Stimulated activated naive CD8-positive, alpha-beta T cell treated with anti-CD3 and anti-CD28 coated beads, Interleukin-15, amount 100 ng/mL, for 72 hours (primary cell): ENCODE results near the gene SLC43A1.

ENCODE experiments used
- ATAC-seq: fragments of 150-1000 bp; cut with Tn5 transposase; 2 replicates; pipeline ENCODE4 v1.10.0; 2021; ENCODE audit warnings: mild to moderate bottlenecking, moderate library complexity
- DNase-seq, 2 donors: peaks; one replicate each; pipeline ENCODE4 v3.0.0; 2021 to 2022
- H3K27ac Mint-ChIP-seq, 2 donors: one replicate each; pipeline ENCODE4 v1.8.0; 2022; ENCODE audit warnings: mild to moderate bottlenecking in 2 of 2, mixed read lengths in 2 of 2, moderate library complexity in 2 of 2
- H3K27me3 Mint-ChIP-seq: one replicate; pipeline ENCODE4 v1.8.0; 2022; ENCODE audit warnings: mixed read lengths
- H3K4me1 Mint-ChIP-seq: one replicate; pipeline ENCODE4 v1.8.0; 2022; ENCODE audit warnings: mild to moderate bottlenecking, mixed read lengths
- H3K4me3 Mint-ChIP-seq, 2 donors: one replicate each; pipeline ENCODE4 v1.8.0; 2022; ENCODE audit warnings: mild to moderate bottlenecking in 2 of 2, mixed read lengths in 2 of 2, moderate library complexity in 1 of 2
- H3K9me3 Mint-ChIP-seq, 2 donors: one replicate each; pipeline ENCODE4 v1.8.0; 2022; ENCODE audit warnings: mixed read lengths in 2 of 2

SLC43A1 gene

GRCh38 chr11:57480409-57481137 lies 34.9 kb downstream of the SLC43A1 start:
- Mint-ChIP-seq H3K4me3 (no peak overlapping the region), H3K27me3 (peaks cover 53% of the 10 kb centered on the region), H3K4me1 (peaks cover 50% of the 10 kb centered on the region), H3K9me3 (no peaks in the 10 kb centered on the region), H3K27ac (no peak overlapping the region)
- ATAC-seq (peak; percentile 59), DNase-seq (peak; percentile 69 to 73)

- ATAC-seq (no peak), DNase-seq (no peak)
- Mint-ChIP-seq H3K4me1 (peaks cover 56% of the 10 kb centered on the region), H3K9me3 (no peaks in the 10 kb centered on the region), H3K27ac (no peak overlapping the region), H3K27me3 (peaks cover 53% of the 10 kb centered on the region), H3K4me3 (no peak overlapping the region)
These were observed 35.6 kb downstream of the SLC43A1 start for GRCh38 chr11:57479911-57480310.

- H3K4me1 Mint-ChIP-seq, result peaks cover 64% of the 10 kb centered on the region
- no peaks in the 10 kb centered on the region for H3K9me3 Mint-ChIP-seq
- DNase-seq (no peak), ATAC-seq (no peak)
- peaks cover 53% of the 10 kb centered on the region for H3K27me3 Mint-ChIP-seq
- no peak overlapping the region for H3K4me3 Mint-ChIP-seq
- H3K27ac Mint-ChIP-seq, result peak overlapping the region in 1 of 2 donors; percentile 85
These were observed 36.4 kb downstream of the SLC43A1 start for GRCh38 chr11:57479021-57479663.

DNA sequence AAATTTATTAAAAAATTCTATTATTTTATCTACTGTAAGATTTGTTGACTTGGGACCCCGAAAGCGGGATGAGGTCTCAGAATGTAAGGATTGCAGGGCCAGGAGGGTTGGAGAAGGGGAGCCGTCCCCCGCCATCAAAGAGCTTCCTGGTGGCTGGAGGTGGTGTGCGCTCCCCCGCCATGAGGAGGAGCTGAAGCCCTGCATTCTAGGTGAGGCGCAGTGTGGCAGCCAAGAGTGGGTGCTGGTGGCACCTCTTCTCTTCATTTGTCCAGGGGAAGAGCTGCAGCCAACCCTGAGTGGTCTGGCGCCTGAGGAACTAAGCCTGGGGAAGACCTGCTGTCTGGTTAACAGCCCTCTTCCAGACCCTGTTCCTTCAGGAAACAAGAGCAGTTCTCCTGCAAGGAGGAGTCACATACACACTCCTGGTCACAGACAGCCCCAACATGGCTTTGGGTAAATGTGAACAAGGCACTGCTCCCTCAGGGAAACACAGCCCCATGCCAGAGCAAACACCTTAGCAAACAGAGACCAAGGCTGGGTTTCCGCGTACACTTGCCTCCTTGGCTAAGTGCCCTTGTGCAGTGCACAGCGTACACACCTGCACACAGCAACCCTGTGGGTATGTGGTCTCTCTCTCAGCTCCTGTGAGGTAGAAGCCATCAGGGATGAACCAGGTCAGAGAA lies 37.9 kb downstream of the SLC43A1 start:
- no peaks in the 10 kb centered on the region for H3K9me3 Mint-ChIP-seq
- H3K4me1 Mint-ChIP-seq, result peaks cover 66% of the 10 kb centered on the region
- no peak for ATAC-seq
- H3K27me3 Mint-ChIP-seq, result peaks cover 48% of the 10 kb centered on the region
- peak overlapping the region in 1 of 2 donors; percentile 75 for H3K27ac Mint-ChIP-seq
- H3K4me3 Mint-ChIP-seq, result peak overlapping the region; percentile 40 to 72
- no peak for DNase-seq

DNA sequence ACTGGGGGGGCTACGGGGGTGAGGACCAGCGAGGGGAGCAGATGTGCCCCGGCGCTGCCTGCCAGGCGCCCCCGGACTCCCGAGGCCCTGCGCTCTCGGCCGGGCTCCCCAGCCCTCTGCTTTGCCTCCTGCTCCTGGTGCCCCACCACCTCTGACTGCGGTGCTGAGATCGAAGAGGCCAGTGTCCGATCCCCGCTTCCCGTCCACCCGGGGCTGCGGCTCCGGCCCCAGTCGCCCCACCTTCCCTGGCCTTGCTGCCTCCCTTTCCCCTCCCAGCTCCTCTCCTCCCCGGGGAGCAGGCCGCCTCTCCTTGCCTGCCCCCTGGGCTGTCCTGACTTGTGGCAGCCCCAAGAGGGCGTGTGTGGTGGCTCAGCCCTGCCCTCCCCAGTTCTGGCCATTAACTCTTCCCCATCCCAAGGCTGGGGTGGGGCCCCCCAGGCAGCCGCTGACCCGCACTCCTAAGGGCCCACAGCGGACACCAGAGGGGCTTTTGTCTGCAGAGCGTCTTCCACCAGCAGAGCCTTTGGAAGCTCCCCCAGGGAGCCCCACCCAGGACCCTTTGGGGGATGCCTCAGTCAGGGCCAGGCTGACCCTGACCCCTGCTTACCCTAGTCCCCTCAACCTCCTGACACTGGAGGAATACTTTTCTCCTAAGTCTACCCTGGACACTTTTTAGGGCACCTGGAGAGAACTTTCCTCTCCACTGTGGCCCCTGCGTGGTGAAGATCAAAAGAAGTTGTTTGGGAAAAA lies 38.6 kb downstream of the SLC43A1 start:
- peak; percentile 69 for ATAC-seq
- Mint-ChIP-seq H3K27ac (peak overlapping the region; percentile 75 to 88), H3K9me3 (no peaks in the 10 kb centered on the region), H3K27me3 (peaks cover 41% of the 10 kb centered on the region), H3K4me3 (peak overlapping the region; percentile 72 to 88), H3K4me1 (peaks cover 62% of the 10 kb centered on the region)
- peak; percentile 55 to 57 for DNase-seq

DNA sequence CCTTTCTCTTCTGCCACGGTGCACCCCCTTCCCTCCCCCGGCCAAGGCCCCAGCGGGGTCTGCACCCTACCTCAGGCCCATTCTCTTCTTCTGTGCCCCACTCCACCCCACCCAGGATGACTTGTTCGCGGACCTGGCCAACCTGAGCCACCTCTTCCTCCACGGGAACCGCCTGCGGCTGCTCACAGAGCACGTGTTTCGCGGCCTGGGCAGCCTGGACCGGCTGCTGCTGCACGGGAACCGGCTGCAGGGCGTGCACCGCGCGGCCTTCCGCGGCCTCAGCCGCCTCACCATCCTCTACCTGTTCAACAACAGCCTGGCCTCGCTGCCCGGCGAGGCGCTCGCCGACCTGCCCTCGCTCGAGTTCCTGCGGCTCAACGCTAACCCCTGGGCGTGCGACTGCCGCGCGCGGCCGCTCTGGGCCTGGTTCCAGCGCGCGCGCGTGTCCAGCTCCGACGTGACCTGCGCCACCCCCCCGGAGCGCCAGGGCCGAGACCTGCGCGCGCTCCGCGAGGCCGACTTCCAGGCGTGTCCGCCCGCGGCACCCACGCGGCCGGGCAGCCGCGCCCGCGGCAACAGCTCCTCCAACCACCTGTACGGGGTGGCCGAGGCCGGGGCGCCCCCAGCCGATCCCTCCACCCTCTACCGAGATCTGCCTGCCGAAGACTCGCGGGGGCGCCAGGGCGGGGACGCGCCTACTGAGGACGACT lies 39.3 kb downstream of the SLC43A1 start:
- peaks cover 57% of the 10 kb centered on the region for H3K4me1 Mint-ChIP-seq
- peak; percentile 52 for ATAC-seq
- peak in 1 of 2 donors; percentile 45 for DNase-seq

GRCh38 chr11:57475671-57476046 lies 39.8 kb downstream of the SLC43A1 start:
- peak overlapping the region; percentile 72 to 88 for H3K4me3 Mint-ChIP-seq
- H3K27me3 Mint-ChIP-seq, result peaks cover 30% of the 10 kb centered on the region
- DNase-seq (no peak), ATAC-seq (no peak)
- H3K27ac Mint-ChIP-seq, result peak overlapping the region in 1 of 2 donors; percentile 42
- H3K9me3 Mint-ChIP-seq, result no peaks in the 10 kb centered on the region
- H3K4me1 Mint-ChIP-seq, result peaks cover 57% of the 10 kb centered on the region

More for the DNA sequence above, 39.3 kb downstream of the SLC43A1 start:
- Mint-ChIP-seq H3K4me3 (peak overlapping the region; percentile 72 to 88), H3K27me3 (peaks cover 34% of the 10 kb centered on the region), H3K9me3 (no peaks in the 10 kb centered on the region), H3K27ac (peak overlapping the region in 1 of 2 donors; percentile 42)

DNA sequence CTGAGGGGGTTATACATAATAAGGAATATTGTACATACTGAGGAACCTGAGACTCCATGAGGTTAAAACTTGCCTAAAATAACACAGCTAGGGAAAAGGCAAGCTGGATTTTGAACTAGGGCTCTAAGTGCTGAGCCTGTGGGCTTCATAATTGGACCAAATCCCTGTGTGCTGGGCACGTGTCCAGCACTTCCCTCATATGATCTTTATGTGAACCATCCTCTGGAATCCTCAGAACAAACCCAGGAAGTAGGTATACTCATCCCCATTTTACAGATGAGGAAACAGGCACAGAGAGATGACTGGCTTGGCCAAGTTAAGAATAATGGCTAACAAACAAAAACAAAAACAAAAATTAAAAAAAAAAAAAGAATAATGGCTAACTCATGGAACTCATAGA lies 40.3 kb downstream of the SLC43A1 start:
- peaks cover 54% of the 10 kb centered on the region for H3K4me1 Mint-ChIP-seq
- no peaks in the 10 kb centered on the region for H3K9me3 Mint-ChIP-seq
- peaks cover 30% of the 10 kb centered on the region for H3K27me3 Mint-ChIP-seq
- no peak overlapping the region for H3K27ac Mint-ChIP-seq
- H3K4me3 Mint-ChIP-seq, result peak overlapping the region in 1 of 2 donors; percentile 53
- no peak for DNase-seq
- ATAC-seq, result no peak

- Mint-ChIP-seq H3K9me3 (no peaks in the 10 kb centered on the region), H3K4me1 (peaks cover 52% of the 10 kb centered on the region), H3K4me3 (peak overlapping the region in 1 of 2 donors; percentile 53), H3K27me3 (peaks cover 30% of the 10 kb centered on the region), H3K27ac (no peak overlapping the region)
- no peak for ATAC-seq
- no peak for DNase-seq
These were observed 40.7 kb downstream of the SLC43A1 start for GRCh38 chr11:57474803-57475115.

DNA sequence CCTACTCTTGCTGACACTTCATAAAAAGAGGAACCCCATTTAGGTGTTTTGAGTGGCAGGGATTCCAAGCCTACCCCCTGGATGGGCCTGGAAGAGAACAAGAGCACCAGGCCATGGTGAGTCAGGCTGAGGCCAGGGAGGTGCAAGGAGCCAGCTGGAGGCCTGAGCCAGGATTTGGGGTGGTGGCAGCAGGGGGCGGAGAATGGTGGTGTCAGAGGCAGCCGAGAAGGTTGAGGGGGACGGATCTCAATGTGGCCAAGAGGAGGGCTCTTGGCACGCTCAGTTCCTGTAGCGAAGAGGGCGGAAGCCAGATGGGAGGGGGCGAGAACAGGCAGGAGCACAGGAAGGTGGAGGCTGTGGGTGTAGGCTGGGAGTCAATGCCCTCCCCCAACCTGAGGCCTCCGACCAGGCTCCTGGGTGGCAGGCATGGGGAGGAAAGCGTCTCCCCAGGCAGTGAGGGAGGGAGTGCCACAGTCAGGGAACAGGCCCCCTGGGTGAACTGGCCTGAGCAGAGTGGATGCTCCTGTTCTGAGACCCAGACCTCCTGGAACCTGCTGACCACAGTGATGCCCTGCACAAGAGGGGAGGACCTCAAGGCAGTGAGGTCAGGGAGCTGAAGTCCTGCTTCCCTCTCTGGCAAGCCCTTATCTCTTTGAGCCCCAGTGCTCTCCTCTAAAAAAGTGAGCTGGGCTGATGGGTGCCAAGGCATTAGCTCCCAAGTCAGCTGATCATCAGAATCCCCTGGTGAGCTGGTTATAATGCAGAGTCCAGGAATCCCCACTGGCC lies 41.3 kb downstream of the SLC43A1 start:
- ATAC-seq, result peak; percentile 74
- Mint-ChIP-seq H3K4me3 (peak overlapping the region; percentile 65 to 74), H3K27me3 (peaks cover 24% of the 10 kb centered on the region), H3K4me1 (peaks cover 46% of the 10 kb centered on the region), H3K9me3 (no peaks in the 10 kb centered on the region), H3K27ac (peak overlapping the region; percentile 91 to 93)
- peak; percentile 48 to 61 for DNase-seq

DNA sequence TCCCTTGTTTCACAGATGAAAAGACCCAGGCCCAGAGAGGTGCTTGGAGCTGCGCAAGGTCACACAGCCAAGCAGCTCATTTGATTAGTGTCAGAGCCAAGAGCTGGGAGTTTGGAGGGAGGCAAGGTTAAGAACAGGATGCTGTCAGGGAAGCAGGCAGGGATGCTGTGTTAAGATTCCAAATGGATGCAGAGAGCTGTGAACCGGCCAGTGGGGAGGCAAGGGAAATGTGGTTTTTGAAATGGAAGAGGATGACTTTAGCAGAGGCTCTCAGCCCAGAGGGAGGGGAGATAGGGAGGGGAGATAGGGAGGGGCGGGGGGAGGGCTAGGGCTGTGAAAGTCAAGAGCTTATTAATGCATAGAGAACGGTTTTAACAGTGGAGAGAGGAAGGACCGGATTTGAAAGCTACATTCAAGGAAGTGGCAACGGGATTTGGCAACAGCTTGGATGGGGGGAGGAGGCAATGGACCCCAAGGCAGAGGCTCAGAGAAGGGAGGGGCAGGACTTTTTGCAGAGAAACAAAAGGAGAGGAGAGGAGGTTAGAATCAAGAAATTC lies 42.1 kb downstream of the SLC43A1 start:
- Mint-ChIP-seq H3K27ac (peak overlapping the region; percentile 55 to 65), H3K9me3 (no peaks in the 10 kb centered on the region), H3K4me1 (peaks cover 45% of the 10 kb centered on the region), H3K27me3 (peaks cover 16% of the 10 kb centered on the region), H3K4me3 (no peak overlapping the region)
- ATAC-seq, result no peak
- DNase-seq, result no peak

GRCh38 chr11:57471496-57471895 lies 44.0 kb downstream of the SLC43A1 start:
- no peak overlapping the region for H3K4me3 Mint-ChIP-seq
- peaks cover 35% of the 10 kb centered on the region for H3K4me1 Mint-ChIP-seq
- ATAC-seq, result no peak
- no peaks in the 10 kb centered on the region for H3K9me3 Mint-ChIP-seq
- H3K27me3 Mint-ChIP-seq, result no peaks in the 10 kb centered on the region
- no peak for DNase-seq
- no peak overlapping the region for H3K27ac Mint-ChIP-seq

GRCh38 chr11:57469268-57469667 lies 46.2 kb downstream of the SLC43A1 start:
- no peaks in the 10 kb centered on the region for H3K9me3 Mint-ChIP-seq
- H3K27me3 Mint-ChIP-seq, result no peaks in the 10 kb centered on the region
- H3K4me3 Mint-ChIP-seq, result no peak overlapping the region
- H3K27ac Mint-ChIP-seq, result no peak overlapping the region
- DNase-seq (no peak), ATAC-seq (no peak)
- peaks cover 13% of the 10 kb centered on the region for H3K4me1 Mint-ChIP-seq

DNA sequence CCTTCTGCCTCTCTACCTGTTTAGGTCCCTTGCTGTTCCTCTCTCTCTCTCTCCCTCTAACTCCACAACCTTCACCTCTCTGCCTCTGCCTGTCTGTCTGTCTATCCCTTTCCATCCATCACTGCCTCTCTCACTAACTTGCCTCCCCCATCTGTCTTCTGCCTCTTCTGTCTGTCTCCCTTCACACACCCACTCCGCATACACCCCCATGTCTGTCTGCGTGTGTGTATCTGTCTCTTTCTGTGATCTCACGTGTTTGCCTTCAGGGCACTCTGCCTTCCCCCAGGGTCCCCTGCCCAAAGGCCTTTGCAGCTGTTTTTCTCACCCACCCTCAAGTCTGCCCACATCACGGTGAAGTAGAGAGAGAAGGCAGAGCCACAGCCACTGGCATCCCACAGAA lies 47.2 kb downstream of the SLC43A1 start:
- no peak overlapping the region for H3K27ac Mint-ChIP-seq
- H3K4me3 Mint-ChIP-seq, result no peak overlapping the region
- no peaks in the 10 kb centered on the region for H3K27me3 Mint-ChIP-seq
- ATAC-seq (no peak), DNase-seq (no peak)
- peaks cover 3% of the 10 kb centered on the region for H3K4me1 Mint-ChIP-seq
- no peaks in the 10 kb centered on the region for H3K9me3 Mint-ChIP-seq
